HEK293 (cell line): ENCODE measurements around the gene COMMD8.

Source experiments
- CTCF ChIA-PET: fragments of 350-600 bp; formaldehyde crosslinking; extraction: SDS; loops from one replicate; lab custom pipeline; 2021; ENCODE audit warnings: antibody characterized with exemption; lab: Yijun Ruan, JAX
- POLR2A ChIA-PET: fragments of 300-600 bp; formaldehyde crosslinking; extraction: SDS; loops from one replicate; lab custom pipeline; 2020; ENCODE audit warnings: antibody characterized with exemption, inconsistent platforms; lab: Yijun Ruan, JAX
- H3K27ac ChIP-seq: fragments of 200-500 bp; sonication (Bioruptor generic); 2 replicates; pipeline ENCODE4 v1.5.1; 2014; ENCODE audit warnings: low read depth, low read length, control low read depth, inconsistent platforms; ENCODE audit errors: extremely low read depth
- H3K36me3 ChIP-seq, 2 experiments: fragments of 200-500 bp in 1 of 2; sonication (Bioruptor generic) in 1 of 2; 1 replicate in 1 of 2; 2 replicates in 1 of 2; pipeline ENCODE4 v1.5.1; 2014 to 2017; ENCODE audit warnings: inconsistent platforms in 2 of 2, low read length in 2 of 2; ENCODE audit not compliant: control insufficient read depth in 2 of 2, insufficient read depth in 1 of 2
- H3K4me1 ChIP-seq: fragments of 200-500 bp; sonication (Bioruptor generic); 2 replicates; pipeline ENCODE4 v1.5.1; 2014; ENCODE audit warnings: mild to moderate bottlenecking, low read length, inconsistent platforms; ENCODE audit not compliant: control insufficient read depth, insufficient read depth
- H3K4me3 ChIP-seq: 2 replicates; pipeline ENCODE4 v1.5.1; 2011; ENCODE audit warnings: low read depth, mild to moderate bottlenecking, control low read depth, low read length, moderate library complexity
- H3K9me3 ChIP-seq: fragments of 200-500 bp; sonication (Bioruptor generic); 2 replicates; pipeline ENCODE4 v1.5.1; 2014; ENCODE audit warnings: low read depth, low read length, inconsistent platforms; ENCODE audit not compliant: control insufficient read depth, insufficient read depth
- FEZF1 ChIP-seq: fragments of 450-650 bp; formaldehyde crosslinking; IDR thresholded peaks from 2 replicates; pipeline ENCODE4 v1.5.1; 2016; ENCODE audit warnings: missing biosample characterization, missing genetic modification characterization
- GLIS1 ChIP-seq: fragments of 450-650 bp; formaldehyde crosslinking; IDR thresholded peaks from 2 replicates; pipeline ENCODE4 v1.5.1; 2016; ENCODE audit warnings: missing biosample characterization, missing genetic modification characterization
- IKZF3 ChIP-seq: fragments of 450-650 bp; IDR thresholded peaks from 2 replicates; pipeline ENCODE4 v1.5.0; 2018; ENCODE audit warnings: missing biosample characterization, mild to moderate bottlenecking, missing genetic modification characterization, moderate library complexity
- ZFHX2 ChIP-seq: fragments of 450-650 bp; formaldehyde crosslinking; conservative IDR thresholded peaks from 2 replicates; pipeline ENCODE4 v1.5.1; 2016; ENCODE audit warnings: missing biosample characterization, missing genetic modification characterization
- ZNF24 ChIP-seq: fragments of 450-650 bp; formaldehyde crosslinking; IDR thresholded peaks from 2 replicates; pipeline ENCODE4 v1.5.1; 2016; ENCODE audit warnings: missing biosample characterization, missing genetic modification characterization
- ZNF248 ChIP-seq: fragments of 450-650 bp; formaldehyde crosslinking; IDR thresholded peaks from 2 replicates; pipeline ENCODE4 v1.5.1; 2017; ENCODE audit warnings: missing biosample characterization, missing genetic modification characterization
- ZNF48 ChIP-seq: fragments of 450-650 bp; formaldehyde crosslinking; IDR thresholded peaks from 2 replicates; pipeline ENCODE4 v1.5.1; 2016; ENCODE audit warnings: missing biosample characterization, missing genetic modification characterization
- ZNF488 ChIP-seq: fragments of 450-650 bp; formaldehyde crosslinking; IDR thresholded peaks from 2 replicates; pipeline ENCODE4 v1.5.1; 2016; ENCODE audit warnings: missing biosample characterization, missing genetic modification characterization
- ZNF513 ChIP-seq: fragments of 450-650 bp; IDR thresholded peaks from 2 replicates; pipeline ENCODE4 v1.5.1; 2018; ENCODE audit warnings: missing biosample characterization, missing genetic modification characterization
- ZNF514 ChIP-seq: fragments of 450-650 bp; formaldehyde crosslinking; IDR thresholded peaks from 2 replicates; pipeline ENCODE4 v1.5.1; 2016; ENCODE audit warnings: missing biosample characterization, missing genetic modification characterization
- ZNF518A ChIP-seq: fragments of 450-650 bp; formaldehyde crosslinking; conservative IDR thresholded peaks from 2 replicates; pipeline ENCODE4 v1.5.1; 2016; ENCODE audit warnings: low read depth, missing biosample characterization, missing genetic modification characterization
- ZNF701 ChIP-seq: fragments of 450-650 bp; formaldehyde crosslinking; IDR thresholded peaks from 2 replicates; pipeline ENCODE4 v1.5.1; 2016; ENCODE audit warnings: missing biosample characterization, missing genetic modification characterization
- ZXDB ChIP-seq: fragments of 450-650 bp; formaldehyde crosslinking; IDR thresholded peaks from 2 replicates; pipeline ENCODE4 v1.5.1; 2016; ENCODE audit warnings: missing biosample characterization, missing genetic modification characterization

The COMMD8 gene

GRCh38 chr4:47484168-47484567 is 20.7 kb upstream of the COMMD8 start:
- ChIA-PET CTCF (interaction anchor here (0.7 to 1.2 kb wide), 3 partner anchors 11 to 80 kb away, joined by 3 to 4 read pairs (median 4); no protein-coding TSS in a partner anchor), POLR2A (interaction anchor here (0.7 kb wide), 1 partner anchor 21 kb away, joined by 4 read pairs; the partner anchor contains the start of gene COMMD8)
- no peak overlapping the region for H3K27ac ChIP-seq
- H3K4me1 ChIP-seq: no peaks in the 10 kb centered on the region
- TF ChIP-seq ZXDB (tag by site-specific recombination): no peak
- TF ChIP-seq ZNF701: no peak
- TF ChIP-seq ZNF48 (tag by site-specific recombination): no peak
- H3K9me3 ChIP-seq: no peaks in the 10 kb centered on the region
- no peak overlapping the region for H3K4me3 ChIP-seq
- H3K36me3 ChIP-seq: no peaks in the 10 kb centered on the region

GRCh38 chr4:47483745-47484144 is 20.2 kb upstream of the COMMD8 start:
- ChIA-PET POLR2A (interaction anchor here (0.7 kb wide), 1 partner anchor 20 kb away, joined by 4 read pairs; the partner anchor contains the start of gene COMMD8), CTCF (interaction anchor here (0.7 to 1.2 kb wide), 2 partner anchors 10 to 80 kb away, joined by 3 to 4 read pairs; no protein-coding TSS in a partner anchor)
- H3K36me3 ChIP-seq: no peaks in the 10 kb centered on the region
- H3K4me1 ChIP-seq: no peaks in the 10 kb centered on the region
- no peaks in the 10 kb centered on the region for H3K9me3 ChIP-seq
- H3K4me3 ChIP-seq: no peak overlapping the region
- no peak for TF ChIP-seq ZFHX2 (tag by site-specific recombination)
- no peak for TF ChIP-seq ZNF488
- H3K27ac ChIP-seq: no peak overlapping the region

- ChIA-PET POLR2A (no interaction called here), CTCF (no interaction called here)
- Histone ChIP-seq H3K4me3 (no peak overlapping the region), H3K4me1 (no peaks in the 10 kb centered on the region), H3K9me3 (no peaks in the 10 kb centered on the region), H3K27ac (no peak overlapping the region), H3K36me3 (no peaks in the 10 kb centered on the region)
- TF ChIP-seq GLIS1 (tag by site-specific recombination) (no peak), ZNF514 (tag by site-specific recombination) (no peak), IKZF3 (tag by site-specific recombination) (no peak), ZNF248 (tag by site-specific recombination) (no peak), ZNF24 (tag by site-specific recombination) (no peak), ZNF518A (tag by site-specific recombination) (no peak), ZNF513 (tag by site-specific recombination) (peak; percentile 88), FEZF1 (tag by site-specific recombination) (no peak)
Observed at GRCh38 chr4:47482326-47482725, 18.8 kb upstream of the COMMD8 start.
